HCT116 (cell line): ENCODE data around the gene TCP11L2. TPM values are rescaled to one million over a fixed set of nuclear protein-coding genes. Genes with fewer than 3 reads are reported as not detected.

ENCODE experiments used
- ATAC-seq: fragments of 200-7000 bp; cut with Tn5 transposase; 2 replicates; pipeline ENCODE4 v1.9.1; 2020; ENCODE audit warnings: mild to moderate bottlenecking, moderate library complexity
- BruUV-seq: library from RNA; stranded (reverse); fragments of 400-500 nt; replicated peaks from 2 replicates; lab custom pipeline; 2021; lab: Mats Ljungman, UMichigan
- CTCF ChIA-PET: fragments of 300-600 bp; sonication (Branson Sonifier 250); formaldehyde crosslinking; loops from one replicate; lab custom pipeline; 2021; ENCODE audit warnings: antibody characterized with exemption; lab: Charles Lee
- POLR2A ChIA-PET: fragments of 300-600, 350-600 bp; sonication (Branson Sonifier 250); formaldehyde crosslinking; loops from one replicate; lab custom pipeline; 2021; ENCODE audit warnings: antibody characterized with exemption; lab: Charles Lee
- RAD21 ChIA-PET, 2 experiments: fragments of 300-600 bp; sonication (Branson Sonifier 250); formaldehyde crosslinking; loops; one replicate each; lab custom pipeline; 2023; ENCODE audit warnings: low total read pairs in 2 of 2; ENCODE audit not compliant: uncharacterized antibody in 2 of 2, unreplicated experiment in 2 of 2, low non-redundant PET in 1 of 2; lab: Charles Lee
- DNase-seq: peaks from one replicate; pipeline ENCODE4 v3.0.0-alpha.2; 2010; ENCODE audit warnings: low read depth, low spot score
- H2AFZ ChIP-seq: fragments of 200-600 bp; shearing (Covaris generic), sonication (generic); 2 replicates; pipeline ENCODE4 v1.6.1; 2017; ENCODE audit warnings: low read depth, mixed run types, mixed read lengths, antibody characterized with exemption, low read length; ENCODE audit not compliant: poor library complexity, severe bottlenecking
- H3K27ac ChIP-seq: 2 replicates; pipeline ENCODE4 v1.5.1; 2012; ENCODE audit warnings: low read depth, low read length
- H3K27me3 ChIP-seq: fragments of 200-600 bp; sonication (generic); 2 replicates; pipeline ENCODE4 v1.6.1; 2016; ENCODE audit warnings: mixed run types, low read length, mixed read lengths; ENCODE audit not compliant: insufficient read depth
- H3K36me3 ChIP-seq, 2 experiments: fragments of 200-500 bp in 1 of 2; fragments of 200-600 bp in 1 of 2; sonication (Bioruptor generic) in 1 of 2; sonication (generic) in 1 of 2; 2 replicates each; pipeline versions ENCODE4 v1.5.1 to v1.6.1; 2014 to 2016; ENCODE audit warnings: low read length in 2 of 2, inconsistent platforms in 1 of 2, mixed read lengths in 1 of 2, mixed run types in 1 of 2; ENCODE audit not compliant: insufficient read depth in 2 of 2, control insufficient read depth in 1 of 2
- H3K4me1 ChIP-seq, 2 experiments: fragments of 200-600 bp in 1 of 2; sonication (generic) in 1 of 2; 2 replicates each; pipeline versions ENCODE4 v1.5.1 to v1.6.1; 2012 to 2017; ENCODE audit warnings: low read length in 2 of 2, inconsistent platforms in 1 of 2, mild to moderate bottlenecking in 1 of 2, mixed read lengths in 1 of 2, mixed run types in 1 of 2, moderate library complexity in 1 of 2; ENCODE audit not compliant: insufficient read depth in 2 of 2, control insufficient read depth in 1 of 2
- H3K4me2 ChIP-seq: fragments of 200-600 bp; sonication (generic); 2 replicates; pipeline ENCODE4 v1.6.1; 2017; ENCODE audit warnings: mixed run types, low read length, mixed read lengths
- H3K4me3 ChIP-seq, 2 experiments: fragments of 200-600 bp in 1 of 2; sonication (generic) in 1 of 2; replicated peaks in 1 of 2; 2 replicates each; pipeline ENCODE4 v1.5.1; 2011 to 2016; ENCODE audit warnings: low read length in 2 of 2, control low read depth in 1 of 2, low read depth in 1 of 2, mild to moderate bottlenecking in 1 of 2, mixed read lengths in 1 of 2, mixed run types in 1 of 2
- H3K79me2 ChIP-seq: fragments of 200-600 bp; sonication (generic); 2 replicates; pipeline ENCODE4 v1.6.1; 2017; ENCODE audit warnings: mild to moderate bottlenecking, mixed run types, low read length, moderate library complexity, mixed read lengths; ENCODE audit not compliant: insufficient read depth
- H3K9ac ChIP-seq: fragments of 200-600 bp; sonication (generic); 2 replicates; pipeline ENCODE4 v1.6.1; 2016; ENCODE audit warnings: low read length, mixed read lengths
- H3K9me2 ChIP-seq: fragments of 200-600 bp; sonication (generic), shearing (Covaris generic); 2 replicates; pipeline ENCODE4 v1.6.1; 2017; ENCODE audit warnings: mixed run types, mild to moderate bottlenecking, moderate library complexity; ENCODE audit not compliant: insufficient read depth
- H3K9me3 ChIP-seq, 2 experiments: fragments of 200-500 bp in 1 of 2; fragments of 200-600 bp in 1 of 2; sonication (Bioruptor generic) in 1 of 2; sonication (generic) in 1 of 2; 2 replicates each; pipeline ENCODE4 v1.6.1; 2014 to 2017; ENCODE audit warnings: low read length in 2 of 2, mixed read lengths in 2 of 2, inconsistent platforms in 1 of 2, low read depth in 1 of 2, mild to moderate bottlenecking in 1 of 2, mixed run types in 1 of 2, moderate library complexity in 1 of 2; ENCODE audit not compliant: control insufficient read depth in 1 of 2, insufficient read depth in 1 of 2
- H4K20me1 ChIP-seq: fragments of 200-600 bp; sonication (generic), shearing (Covaris generic); 2 replicates; pipeline ENCODE4 v1.6.1; 2017; ENCODE audit warnings: mixed run types, mild to moderate bottlenecking, moderate library complexity; ENCODE audit not compliant: insufficient read depth
- CBX3 ChIP-seq: IDR thresholded peaks from 2 replicates; pipeline ENCODE4 v1.6.1; 2012; ENCODE audit warnings: low read depth
- CEBPB ChIP-seq: IDR thresholded peaks from 2 replicates; pipeline ENCODE4 v1.6.1; 2012; ENCODE audit warnings: low read depth
- EGR1 ChIP-seq: IDR thresholded peaks from 2 replicates; pipeline ENCODE4 v1.6.1; 2012; ENCODE audit warnings: low read depth
- ELF1 ChIP-seq: IDR thresholded peaks from 2 replicates; pipeline ENCODE4 v1.6.1; 2012; ENCODE audit warnings: low read depth, borderline replicate concordance
- EZH2phosphoT487 ChIP-seq: fragments of 200-600 bp; IDR thresholded peaks from 2 replicates; pipeline ENCODE4 v1.6.1; 2018; ENCODE audit warnings: antibody characterized with exemption, borderline replicate concordance
- FOSL1 ChIP-seq: IDR thresholded peaks from 2 replicates; pipeline ENCODE4 v1.6.1; 2012; ENCODE audit warnings: low read depth
- JUND ChIP-seq: IDR thresholded peaks from 2 replicates; pipeline ENCODE4 v1.6.1; 2012
- POLR2A ChIP-seq: IDR thresholded peaks from 2 replicates; pipeline ENCODE4 v1.7.0; 2011; ENCODE audit warnings: borderline replicate concordance; ENCODE audit not compliant: insufficient read depth, insufficient read length; ENCODE audit errors: extremely low read depth
- RAD21 ChIP-seq: IDR thresholded peaks from 2 replicates; pipeline ENCODE4 v1.6.1; 2012; ENCODE audit warnings: low read depth, mild to moderate bottlenecking
- SIN3A ChIP-seq: IDR thresholded peaks from 2 replicates; pipeline ENCODE4 v1.6.1; 2012; ENCODE audit warnings: low read depth
- SP1 ChIP-seq: IDR thresholded peaks from 2 replicates; pipeline ENCODE4 v1.6.1; 2012; ENCODE audit warnings: low read depth
- YY1 ChIP-seq: IDR thresholded peaks from 2 replicates; pipeline ENCODE4 v1.6.1; 2011; ENCODE audit warnings: low read length, low read depth, moderate library complexity, mild to moderate bottlenecking; ENCODE audit not compliant: insufficient replicate concordance; ENCODE audit errors: extremely low read depth
- ZNF274 ChIP-seq: fragments of 200-500 bp; sonication (Bioruptor generic); IDR thresholded peaks from 2 replicates; pipeline ENCODE4 v1.6.1; 2014; ENCODE audit warnings: mild to moderate bottlenecking, low read depth, low read length, inconsistent platforms
- intact Hi-C: fragments of 100-400 bp; cut with micrococcal nuclease; formaldehyde crosslinking; loops from 2 replicates; pipeline ENCODE4 v1.10.0; 2022
- total RNA-seq: library from RNA; stranded (reverse); gene quantifications from one replicate; pipeline ENCODE4 v1.2.1, GENCODE V29; 2021; ENCODE audit not compliant: unreplicated experiment
- TF ChIP-seq, protein P1 (sequence below): IDR thresholded peaks from 2 replicates; pipeline ENCODE4 v1.6.1; 2011; ENCODE audit warnings: mild to moderate bottlenecking, low read length, moderate library complexity; ENCODE audit not compliant: insufficient replicate concordance; ENCODE audit errors: extremely low read depth
- TF ChIP-seq, protein P2 (sequence below): IDR thresholded peaks from 2 replicates; pipeline ENCODE4 v1.6.1; 2012
- TF ChIP-seq, protein P3 (sequence below): IDR thresholded peaks from 2 replicates; pipeline ENCODE4 v1.6.1; 2012; ENCODE audit warnings: low read depth

The TCP11L2 gene
- total RNA-seq, 1 experiment from 2014 or later: 14.4 TPM

DNA sequence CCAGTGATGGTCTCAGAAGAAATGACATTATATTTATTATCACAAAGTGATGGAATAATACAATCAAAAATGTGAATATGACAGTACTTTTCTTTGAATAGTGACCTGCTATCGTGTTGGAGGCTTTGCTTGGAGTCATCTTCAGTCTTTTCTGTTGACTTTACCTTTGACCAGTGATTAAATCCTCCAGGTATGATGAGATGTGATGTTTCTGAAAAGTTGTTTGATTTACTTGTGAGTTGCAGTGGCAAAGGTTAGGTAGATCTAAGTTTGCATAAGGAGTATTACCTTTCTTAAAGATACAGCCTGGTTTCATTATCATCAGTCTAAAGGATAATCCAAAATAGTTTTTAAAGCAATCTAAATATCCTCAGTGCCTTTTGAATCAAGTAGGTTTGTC, 4.6 kb downstream of the TCP11L2 start:
- no peak overlapping the region for H3K27ac ChIP-seq
- RAD21 ChIA-PET: no interaction called here

DNA sequence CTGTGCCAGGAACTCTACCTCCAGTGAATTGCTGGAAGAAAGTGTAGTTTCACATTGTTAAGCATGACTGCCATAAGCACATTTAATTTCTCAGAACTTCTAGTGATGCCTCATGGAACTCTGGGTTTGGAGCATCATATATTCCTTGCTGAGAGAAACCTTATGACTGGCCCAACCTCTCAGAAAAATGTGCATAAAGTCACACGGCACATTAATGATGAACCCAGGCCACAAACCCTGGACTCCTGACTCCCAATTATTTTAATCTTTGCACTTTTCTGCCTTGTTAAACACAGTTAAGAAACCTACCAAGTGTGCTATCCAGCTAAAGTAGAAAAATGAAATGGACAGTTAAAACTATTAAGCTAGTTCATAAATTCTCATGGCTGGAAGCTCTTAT, 5.6 kb downstream of the TCP11L2 start:
- ChIA-PET CTCF (no interaction called here), POLR2A (no interaction called here), RAD21 (no interaction called here)
- no peaks in the 10 kb centered on the region for H4K20me1 ChIP-seq
- no peaks in the 10 kb centered on the region for H3K27me3 ChIP-seq
- no peak overlapping the region for H3K9ac ChIP-seq
- H3K4me3 ChIP-seq: no peak overlapping the region
- H3K79me2 ChIP-seq: no peaks in the 10 kb centered on the region
- H3K9me3 ChIP-seq: no peaks in the 10 kb centered on the region
- no TSS peak for BruUV-seq
- DNase-seq (no peak), ATAC-seq (no peak)
- H3K36me3 ChIP-seq: no peaks in the 10 kb centered on the region
- H3K4me1 ChIP-seq: peaks cover 3 to 6% of the 10 kb centered on the region in 2 experiments; a peak in 2 of 4 replicates
- H3K4me2 ChIP-seq: no peak overlapping the region
- no peak overlapping the region for H2AFZ ChIP-seq
- intact Hi-C loops: no loop called here
- H3K27ac ChIP-seq: no peak overlapping the region
- H3K9me2 ChIP-seq: no peaks in the 10 kb centered on the region
- no peak for TF ChIP-seq POLR2A
- TF ChIP-seq EGR1: no peak
- TF ChIP-seq SIN3A: no peak
- TF ChIP-seq EZH2phosphoT487: no peak
- no peak for TF ChIP-seq JUND
- TF ChIP-seq RAD21: no peak
- TF ChIP-seq FOSL1: no peak
- TF ChIP-seq, protein P1, sequence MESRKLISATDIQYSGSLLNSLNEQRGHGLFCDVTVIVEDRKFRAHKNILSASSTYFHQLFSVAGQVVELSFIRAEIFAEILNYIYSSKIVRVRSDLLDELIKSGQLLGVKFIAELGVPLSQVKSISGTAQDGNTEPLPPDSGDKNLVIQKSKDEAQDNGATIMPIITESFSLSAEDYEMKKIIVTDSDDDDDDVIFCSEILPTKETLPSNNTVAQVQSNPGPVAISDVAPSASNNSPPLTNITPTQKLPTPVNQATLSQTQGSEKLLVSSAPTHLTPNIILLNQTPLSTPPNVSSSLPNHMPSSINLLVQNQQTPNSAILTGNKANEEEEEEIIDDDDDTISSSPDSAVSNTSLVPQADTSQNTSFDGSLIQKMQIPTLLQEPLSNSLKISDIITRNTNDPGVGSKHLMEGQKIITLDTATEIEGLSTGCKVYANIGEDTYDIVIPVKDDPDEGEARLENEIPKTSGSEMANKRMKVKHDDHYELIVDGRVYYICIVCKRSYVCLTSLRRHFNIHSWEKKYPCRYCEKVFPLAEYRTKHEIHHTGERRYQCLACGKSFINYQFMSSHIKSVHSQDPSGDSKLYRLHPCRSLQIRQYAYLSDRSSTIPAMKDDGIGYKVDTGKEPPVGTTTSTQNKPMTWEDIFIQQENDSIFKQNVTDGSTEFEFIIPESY: no peak
- no peak for TF ChIP-seq ZNF274
- TF ChIP-seq, protein P2, sequence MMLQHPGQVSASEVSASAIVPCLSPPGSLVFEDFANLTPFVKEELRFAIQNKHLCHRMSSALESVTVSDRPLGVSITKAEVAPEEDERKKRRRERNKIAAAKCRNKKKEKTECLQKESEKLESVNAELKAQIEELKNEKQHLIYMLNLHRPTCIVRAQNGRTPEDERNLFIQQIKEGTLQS: no peak
- TF ChIP-seq YY1: no peak
- TF ChIP-seq CEBPB: no peak

More for the DNA sequence above, 4.6 kb downstream of the TCP11L2 start:
- H4K20me1 ChIP-seq: no peaks in the 10 kb centered on the region
- no peak overlapping the region for H2AFZ ChIP-seq
- no TSS peak for BruUV-seq
- ChIA-PET CTCF (no interaction called here), POLR2A (no interaction called here)
- DNase-seq: no peak
- peaks cover 3 to 9% of the 10 kb centered on the region in 2 experiments; a peak in 2 of 4 replicates for H3K4me1 ChIP-seq
- TF ChIP-seq SP1 (no peak), CBX3 (no peak), ELF1 (no peak)
- TF ChIP-seq, protein P3, sequence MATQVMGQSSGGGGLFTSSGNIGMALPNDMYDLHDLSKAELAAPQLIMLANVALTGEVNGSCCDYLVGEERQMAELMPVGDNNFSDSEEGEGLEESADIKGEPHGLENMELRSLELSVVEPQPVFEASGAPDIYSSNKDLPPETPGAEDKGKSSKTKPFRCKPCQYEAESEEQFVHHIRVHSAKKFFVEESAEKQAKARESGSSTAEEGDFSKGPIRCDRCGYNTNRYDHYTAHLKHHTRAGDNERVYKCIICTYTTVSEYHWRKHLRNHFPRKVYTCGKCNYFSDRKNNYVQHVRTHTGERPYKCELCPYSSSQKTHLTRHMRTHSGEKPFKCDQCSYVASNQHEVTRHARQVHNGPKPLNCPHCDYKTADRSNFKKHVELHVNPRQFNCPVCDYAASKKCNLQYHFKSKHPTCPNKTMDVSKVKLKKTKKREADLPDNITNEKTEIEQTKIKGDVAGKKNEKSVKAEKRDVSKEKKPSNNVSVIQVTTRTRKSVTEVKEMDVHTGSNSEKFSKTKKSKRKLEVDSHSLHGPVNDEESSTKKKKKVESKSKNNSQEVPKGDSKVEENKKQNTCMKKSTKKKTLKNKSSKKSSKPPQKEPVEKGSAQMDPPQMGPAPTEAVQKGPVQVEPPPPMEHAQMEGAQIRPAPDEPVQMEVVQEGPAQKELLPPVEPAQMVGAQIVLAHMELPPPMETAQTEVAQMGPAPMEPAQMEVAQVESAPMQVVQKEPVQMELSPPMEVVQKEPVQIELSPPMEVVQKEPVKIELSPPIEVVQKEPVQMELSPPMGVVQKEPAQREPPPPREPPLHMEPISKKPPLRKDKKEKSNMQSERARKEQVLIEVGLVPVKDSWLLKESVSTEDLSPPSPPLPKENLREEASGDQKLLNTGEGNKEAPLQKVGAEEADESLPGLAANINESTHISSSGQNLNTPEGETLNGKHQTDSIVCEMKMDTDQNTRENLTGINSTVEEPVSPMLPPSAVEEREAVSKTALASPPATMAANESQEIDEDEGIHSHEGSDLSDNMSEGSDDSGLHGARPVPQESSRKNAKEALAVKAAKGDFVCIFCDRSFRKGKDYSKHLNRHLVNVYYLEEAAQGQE: no peak
- no peak overlapping the region for H3K4me2 ChIP-seq
- H3K9ac ChIP-seq: no peak overlapping the region
- intact Hi-C loops: no loop called here
- H3K36me3 ChIP-seq: no peaks in the 10 kb centered on the region
- H3K27me3 ChIP-seq: no peaks in the 10 kb centered on the region
- no peaks in the 10 kb centered on the region for H3K9me3 ChIP-seq
- no peaks in the 10 kb centered on the region for H3K79me2 ChIP-seq
- H3K9me2 ChIP-seq: no peaks in the 10 kb centered on the region
- ATAC-seq: no peak
- H3K4me3 ChIP-seq: no peak overlapping the region
